Stimulated activated CD4-positive, alpha-beta T cell treated with anti-CD3 and anti-CD28 coated beads, Interleukin-1b, Interleukin-23, amount 100 ng/mL, for 24 hours (primary cell): ENCODE data around the gene PRMT3.
"Not testable (repeated sequence)": the region's sequence is repeated elsewhere in the genome, so short reads cannot be mapped to it uniquely, and the experiment has no call there.

Experiments used
- DNase-seq, 4 experiments: peaks; one replicate each; pipeline ENCODE4 v3.0.0-alpha.2; 2020; ENCODE audit warnings: low read depth in 4 of 4, low spot score in 1 of 4

Gene PRMT3

GRCh38 chr11:20453657-20454316 is 66.3 kb downstream of the PRMT3 start:
- no peak for DNase-seq

- DNase-seq: no peak
These were observed 69.7 kb downstream of the PRMT3 start for GRCh38 chr11:20457001-20457799.

GRCh38 chr11:20457934-20458680 is 70.6 kb downstream of the PRMT3 start:
- DNase-seq: no peak

GRCh38 chr11:20458905-20459632 is 71.6 kb downstream of the PRMT3 start:
- no peak for DNase-seq

GRCh38 chr11:20459865-20460264 is 72.3 kb downstream of the PRMT3 start:
- DNase-seq: no peak

- no peak for DNase-seq
These were observed 77.0 kb downstream of the PRMT3 start for GRCh38 chr11:20464518-20464917.

GRCh38 chr11:20467487-20468185 is 80.1 kb downstream of the PRMT3 start:
- no peak for DNase-seq

- DNase-seq: no peak
These were observed 82.8 kb downstream of the PRMT3 start for GRCh38 chr11:20470348-20470747.

- DNase-seq: not testable (repeated sequence)
These were observed 84.4 kb downstream of the PRMT3 start for GRCh38 chr11:20471929-20472328.

DNA sequence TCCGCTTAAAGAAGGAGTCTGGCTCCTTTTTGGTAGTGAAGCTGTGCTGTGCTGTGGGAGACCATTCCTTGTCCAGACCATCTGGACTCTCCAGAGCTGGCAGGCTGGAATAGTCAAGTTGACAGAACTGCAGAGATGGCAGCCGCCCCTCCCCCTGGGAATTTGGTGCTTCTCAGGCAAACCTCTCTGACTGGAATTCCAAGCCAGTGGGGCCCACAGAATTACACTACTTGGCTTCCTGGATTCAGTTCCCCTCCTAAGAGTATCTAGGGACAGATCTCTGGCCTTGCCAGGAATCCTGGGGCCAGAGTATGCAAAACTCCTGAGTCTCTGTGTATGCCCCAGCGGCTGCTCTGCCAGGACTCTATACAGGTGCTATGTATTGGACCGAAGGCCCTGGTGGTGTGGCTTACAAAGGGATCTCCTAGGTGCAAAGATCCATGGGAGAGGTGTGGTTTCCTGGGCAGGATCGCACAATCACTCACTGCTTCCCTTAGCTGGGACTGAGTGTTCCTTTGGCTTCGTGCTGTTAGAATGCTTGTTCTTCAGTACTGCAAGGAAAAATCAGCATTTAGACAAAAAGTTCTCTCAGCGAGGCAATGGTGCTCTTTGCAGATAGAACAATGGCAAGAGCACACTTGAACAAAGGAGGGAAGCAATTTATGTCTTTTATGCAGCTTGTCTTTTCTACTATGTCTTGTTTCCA is 86.8 kb downstream of the PRMT3 start:
- DNase-seq: no peak

GRCh38 chr11:20474882-20475517 is 87.5 kb downstream of the PRMT3 start:
- no peak for DNase-seq

DNA sequence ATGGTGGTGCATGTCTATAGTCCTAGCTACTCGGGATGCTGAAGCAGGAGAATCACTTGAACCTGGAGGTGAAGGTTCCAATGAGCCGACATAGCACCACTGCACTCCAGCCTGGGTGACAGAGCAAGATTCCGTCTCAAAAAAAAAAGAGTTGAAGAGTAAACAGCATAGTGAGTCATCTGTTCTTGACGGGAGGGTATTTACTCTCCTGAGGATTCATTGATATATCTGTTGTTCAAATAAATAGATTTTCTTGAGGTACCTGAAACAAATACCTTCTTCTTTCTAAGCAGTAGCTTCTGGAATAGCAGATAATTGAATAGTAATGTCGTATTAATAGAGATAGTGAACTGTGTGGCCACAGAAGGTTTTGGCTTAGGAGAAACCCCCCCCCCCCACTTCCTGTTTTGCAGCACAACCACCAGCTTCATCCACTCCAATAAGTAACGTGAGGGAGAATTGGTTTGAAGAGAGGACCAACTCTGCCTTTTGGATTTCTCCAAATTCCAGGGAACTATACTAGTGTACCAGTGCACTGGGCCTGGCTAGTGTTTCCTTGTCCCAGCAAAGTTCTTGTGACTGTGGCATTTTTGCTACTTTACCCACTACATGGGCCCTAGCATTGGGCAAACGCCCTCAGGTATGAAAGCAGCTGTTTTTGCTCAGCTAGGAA is 90.0 kb downstream of the PRMT3 start:
- no peak for DNase-seq

- no peak for DNase-seq
These were observed 92.0 kb downstream of the PRMT3 start for GRCh38 chr11:20479513-20479912.

DNA sequence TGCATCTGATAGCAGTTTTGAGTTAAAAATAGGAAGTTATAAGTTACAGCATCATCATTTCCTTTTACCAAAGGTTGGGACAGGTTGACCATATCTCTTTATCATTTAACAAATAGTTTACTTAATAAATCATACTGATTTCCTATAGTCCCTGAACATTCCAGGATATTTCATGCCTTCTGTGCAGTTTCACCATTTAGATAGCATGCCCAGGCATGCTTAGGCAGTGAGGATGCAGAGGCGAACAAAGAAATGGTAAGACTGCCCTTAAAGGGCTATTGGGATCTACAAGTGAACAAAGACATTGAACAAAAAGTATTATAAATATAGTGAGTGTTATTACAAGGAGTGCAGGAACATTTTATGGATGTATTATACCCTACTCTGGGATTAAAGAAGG is 96.4 kb downstream of the PRMT3 start:
- no peak for DNase-seq

DNA sequence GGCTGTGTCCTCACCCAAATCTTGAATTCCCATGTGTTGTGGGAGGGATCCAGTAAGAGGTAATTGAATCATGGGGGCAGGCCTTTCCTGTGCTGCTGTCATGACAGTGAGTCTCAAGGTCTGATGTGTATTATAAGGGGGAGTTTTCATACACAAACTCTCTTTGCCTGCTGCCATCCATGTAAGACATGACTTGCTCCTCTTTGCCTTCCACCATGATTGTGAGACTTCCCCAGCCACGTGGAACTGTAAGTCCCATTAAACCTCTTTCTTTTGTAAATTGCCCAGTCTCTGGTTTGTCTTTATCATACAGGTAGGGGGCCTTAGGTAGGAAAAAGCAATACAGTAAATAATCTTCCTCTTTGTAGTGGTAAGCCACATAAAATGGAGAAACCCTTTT is 96.9 kb downstream of the PRMT3 start:
- not testable (repeated sequence) for DNase-seq

GRCh38 chr11:20488352-20488751 is 100.8 kb downstream of the PRMT3 start:
- no peak for DNase-seq

DNA sequence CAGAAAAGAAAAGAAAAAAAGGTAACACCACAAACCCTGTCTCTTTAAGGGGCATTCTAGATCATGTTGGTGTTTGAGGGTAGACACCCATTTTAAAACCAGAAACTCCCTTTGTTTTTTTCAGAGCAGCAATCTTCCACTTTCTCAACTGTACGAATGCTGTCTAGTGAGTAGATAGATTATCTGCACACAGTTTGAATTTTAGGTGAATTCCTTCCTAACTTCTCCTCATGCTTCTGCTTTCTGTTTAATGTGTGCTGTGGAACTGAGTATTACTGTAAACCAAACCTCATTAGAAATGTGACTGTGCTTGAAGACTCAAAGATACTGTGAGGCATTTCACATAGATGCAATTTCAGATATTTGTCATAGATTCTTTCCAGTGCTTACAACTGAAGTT is 102.4 kb downstream of the PRMT3 start:
- no peak for DNase-seq

- DNase-seq: no peak
These were observed 105.8 kb downstream of the PRMT3 start for GRCh38 chr11:20493340-20493739.
